Iris pigment epithelial cell (primary cell): ENCODE data around the gene CSDE1.

Experiments
- DNase-seq: peaks from one replicate; pipeline ENCODE4 v3.0.0-alpha.2; 2011; ENCODE audit warnings: low read depth

Gene CSDE1

GRCh38 chr1:114749835-114750234, 7.9 kb downstream of the CSDE1 start:
- no peak for DNase-seq

DNA sequence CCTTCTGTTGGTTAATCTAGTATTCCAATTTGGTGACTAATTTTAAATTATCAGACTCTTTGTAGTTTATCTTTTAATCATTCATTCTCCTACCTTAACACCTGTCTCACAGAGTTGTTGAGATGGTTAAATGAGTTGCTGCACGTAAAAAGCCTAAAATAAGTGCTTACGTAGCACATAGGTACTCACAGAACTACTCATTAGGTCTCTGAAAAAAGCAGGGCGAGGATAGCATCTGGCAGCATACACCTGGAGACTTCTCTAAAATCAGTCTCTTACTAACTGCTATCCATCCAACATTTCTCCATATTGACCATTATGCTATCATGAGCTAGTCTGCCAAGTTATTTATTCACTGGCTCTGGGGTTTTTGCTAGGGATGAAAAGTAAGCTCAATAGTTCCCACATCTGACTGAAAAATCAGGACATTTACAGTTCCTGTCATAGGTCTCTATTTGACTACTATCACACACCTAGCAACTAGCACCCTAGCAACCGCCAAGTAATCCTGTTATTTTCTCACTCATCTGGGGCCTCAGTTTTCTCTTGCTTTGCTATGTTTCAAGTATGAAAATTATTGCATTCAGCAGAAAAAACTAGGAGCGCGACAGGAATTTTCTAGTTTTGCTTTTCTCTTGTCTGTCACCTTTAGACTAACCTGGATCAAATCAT, 11.2 kb downstream of the CSDE1 start:
- DNase-seq = no peak

DNA sequence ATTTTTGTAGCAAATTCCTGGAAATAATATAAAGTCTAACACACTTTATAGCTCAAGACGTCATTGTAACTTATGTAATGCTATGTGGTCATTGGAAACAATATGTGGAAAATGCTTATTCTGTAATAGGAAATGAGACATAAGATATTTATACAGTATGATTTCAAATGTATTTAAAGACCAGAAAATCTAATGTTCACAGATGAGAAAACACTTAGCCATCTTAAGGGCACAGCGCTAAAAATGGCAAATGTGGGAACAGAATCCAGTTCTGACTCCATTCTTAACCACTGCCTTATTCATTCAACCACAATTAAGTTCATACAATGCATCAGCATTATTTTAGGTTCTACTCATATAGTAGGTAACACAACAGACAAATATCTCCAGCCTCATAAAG, 12.5 kb downstream of the CSDE1 start:
- DNase-seq = peak; percentile 16

- DNase-seq = no peak
Measured at GRCh38 chr1:114741963-114742746, 15.6 kb downstream of the CSDE1 start.

DNA sequence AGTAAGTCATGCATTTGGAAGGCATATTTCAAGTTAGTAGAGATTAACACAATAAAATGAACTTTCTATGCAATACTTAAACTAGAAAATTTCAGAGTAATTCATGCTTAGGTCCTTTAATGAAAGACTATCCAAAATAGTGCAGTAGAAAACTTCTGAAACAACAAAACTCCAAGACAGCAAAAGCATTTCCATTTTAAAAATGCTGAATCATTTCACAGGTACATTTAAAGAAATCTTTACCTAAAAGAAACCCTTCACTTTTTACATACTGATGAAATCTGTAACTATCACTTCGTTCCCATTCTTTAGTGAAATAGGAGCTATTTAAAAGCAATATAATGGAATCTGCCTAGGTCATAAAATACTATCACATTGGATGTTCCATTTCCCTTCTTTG, 17.5 kb downstream of the CSDE1 start:
- no peak for DNase-seq

GRCh38 chr1:114737314-114737849, 20.4 kb downstream of the CSDE1 start:
- DNase-seq = no peak

GRCh38 chr1:114735479-114735878, 22.3 kb downstream of the CSDE1 start:
- DNase-seq = no peak

DNA sequence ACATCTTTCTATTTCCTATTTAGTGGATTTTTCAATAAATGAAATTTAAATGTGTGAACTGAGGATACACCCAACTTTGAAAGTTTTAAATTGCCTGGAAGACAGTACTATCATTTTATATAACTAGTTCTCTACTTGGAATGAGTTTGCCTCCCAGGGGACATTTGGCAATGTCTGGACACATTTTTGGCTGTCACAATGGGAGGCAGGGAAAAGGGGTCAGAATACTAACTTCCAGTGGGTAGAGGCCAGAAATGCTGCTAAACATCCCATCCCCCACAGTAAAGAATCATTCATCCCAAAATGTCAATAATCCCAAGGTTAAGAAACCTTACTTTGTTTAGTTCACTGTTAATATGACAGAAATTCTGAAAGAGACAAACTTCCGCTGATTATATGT, 28.0 kb downstream of the CSDE1 start:
- no peak for DNase-seq

- DNase-seq = no peak
Measured at GRCh38 chr1:114728553-114728952, 29.2 kb downstream of the CSDE1 start.

DNA sequence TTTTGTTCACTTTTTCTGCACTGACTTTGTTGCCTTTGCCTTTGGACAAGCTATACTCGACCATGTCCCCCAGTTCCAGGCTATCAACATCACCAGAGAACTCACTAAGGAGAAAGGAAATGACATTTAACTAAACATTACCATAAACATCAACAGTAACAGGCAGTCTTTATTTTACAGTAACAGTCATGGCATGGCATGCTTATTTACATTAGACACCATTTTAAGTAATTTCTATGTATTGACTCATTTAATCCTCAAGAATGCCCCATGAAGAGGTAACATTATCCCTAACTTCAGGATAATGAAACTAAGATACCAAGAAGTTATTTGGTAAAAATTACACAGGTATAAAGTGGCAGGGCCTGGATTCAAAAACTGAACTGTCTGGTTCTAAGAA, 32.6 kb downstream of the CSDE1 start:
- peak; percentile 13 for DNase-seq

DNA sequence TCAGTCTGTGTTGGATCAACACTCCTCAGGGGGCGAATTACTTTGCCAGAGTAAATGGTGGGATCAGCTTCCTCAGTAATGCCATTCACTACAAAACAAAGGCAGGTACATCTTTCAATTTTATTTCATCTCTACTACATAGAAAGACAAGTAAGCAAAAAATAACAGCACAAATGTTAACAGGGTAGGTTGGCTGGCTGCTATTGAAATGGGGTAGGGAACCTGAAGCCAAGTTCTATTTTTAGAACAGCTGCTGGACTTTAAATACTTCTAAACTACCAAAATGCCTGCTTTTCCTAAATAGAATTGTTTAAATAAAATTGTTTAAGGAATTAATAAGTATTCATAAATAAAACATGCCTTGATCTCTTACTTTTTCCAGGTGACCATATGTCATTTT, 33.9 kb downstream of the CSDE1 start:
- DNase-seq = no peak

GRCh38 chr1:114723457-114723856, 34.3 kb downstream of the CSDE1 start:
- no peak for DNase-seq

DNA sequence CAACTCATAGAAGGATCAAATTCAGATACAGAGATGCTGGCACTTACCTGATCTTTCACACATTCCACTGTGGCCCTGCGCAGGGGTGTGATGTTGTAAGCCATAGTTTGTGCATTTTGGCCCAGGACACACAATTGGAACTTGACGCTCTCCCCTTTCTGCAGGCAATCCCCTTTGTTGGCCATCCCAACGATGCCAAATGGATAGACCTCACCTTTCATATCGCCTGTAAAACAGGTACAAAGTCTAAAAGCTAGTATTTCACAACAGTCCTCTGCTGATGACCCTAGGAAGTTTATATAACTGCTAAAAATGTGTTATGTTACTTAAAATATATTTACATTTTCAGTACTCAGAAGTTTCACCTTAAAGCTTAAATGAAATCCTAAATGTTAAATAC, 37.3 kb downstream of the CSDE1 start:
- no peak for DNase-seq

- peak; percentile 13 for DNase-seq
Measured at GRCh38 chr1:114719424-114719787, 38.4 kb downstream of the CSDE1 start.

DNA sequence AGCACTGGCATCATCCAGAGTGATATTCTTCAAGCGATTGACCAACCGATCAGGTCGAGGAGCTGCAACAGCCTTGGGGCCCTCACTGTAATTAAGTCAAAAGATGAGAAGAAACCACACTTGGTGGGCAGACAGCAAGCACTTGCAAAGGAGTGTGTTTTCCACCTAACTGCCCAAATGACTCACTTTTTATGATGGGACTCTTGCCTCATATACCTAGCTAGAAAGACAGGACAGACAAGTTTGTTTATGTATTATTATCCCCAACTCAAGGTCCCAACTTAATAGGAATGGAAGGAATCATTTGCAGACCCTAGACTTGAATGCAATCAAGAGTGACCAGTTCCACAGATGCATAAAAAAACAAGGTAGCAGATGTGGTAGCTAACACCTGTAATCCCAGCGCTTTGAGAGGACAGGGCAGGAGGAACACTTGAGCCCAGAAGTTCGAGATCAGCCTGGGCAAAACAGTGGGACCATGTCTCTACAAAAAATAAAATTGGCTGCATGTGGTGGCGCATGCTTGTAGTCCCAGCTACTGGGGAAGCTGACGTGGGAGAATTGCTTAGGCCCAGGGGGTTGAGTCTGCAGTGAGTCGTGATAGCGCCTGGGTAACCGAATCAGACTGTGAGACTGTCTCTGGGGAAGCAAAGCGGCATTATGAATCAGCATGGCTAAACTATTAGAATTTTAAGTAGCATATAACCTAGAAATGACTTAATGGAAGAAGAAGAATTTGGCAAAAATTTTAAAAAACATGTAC, 38.9 kb downstream of the CSDE1 start:
- DNase-seq = peak; percentile 62

DNA sequence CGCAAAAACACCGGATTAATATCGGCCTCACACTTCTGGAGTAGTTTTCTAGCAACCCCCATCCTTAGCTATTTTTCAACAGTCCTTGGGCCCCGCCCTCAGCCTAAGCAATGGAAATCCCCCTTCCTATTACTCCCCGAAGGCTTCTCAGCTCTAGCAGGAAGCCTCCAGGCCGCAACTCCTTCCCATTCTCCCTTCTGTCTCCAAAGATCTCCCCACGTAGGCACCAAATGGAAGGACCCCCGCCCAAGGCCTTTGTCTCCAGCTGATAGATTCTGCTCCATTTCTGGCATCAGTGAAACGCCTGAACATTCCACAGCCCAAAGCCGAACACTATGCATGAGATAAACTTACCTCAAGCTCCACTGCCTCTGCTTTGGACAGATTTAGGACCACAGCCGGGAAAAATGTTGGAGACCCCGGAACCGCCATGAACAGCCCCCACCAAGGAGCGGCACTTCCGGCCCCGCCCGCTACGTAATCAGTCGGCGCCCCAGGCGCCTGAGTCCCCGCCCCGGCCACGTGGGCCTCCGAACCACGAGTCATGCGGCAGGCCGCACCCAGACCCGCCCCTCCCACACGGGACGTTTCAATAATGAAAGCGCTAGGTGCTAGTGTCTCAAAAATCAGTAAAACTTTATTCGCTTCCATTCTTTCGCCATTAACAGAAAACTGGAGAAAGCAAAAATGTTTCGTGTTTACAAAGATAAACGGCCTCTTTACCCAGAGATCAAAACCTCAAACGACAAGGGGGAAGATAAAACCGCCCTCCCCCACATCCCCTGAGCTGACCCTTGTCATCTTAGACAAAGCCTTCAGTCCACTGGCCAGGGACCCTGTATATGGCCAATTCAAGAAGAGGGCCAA, 41.2 kb downstream of the CSDE1 start, which contains the start of gene NRAS:
NRAS (minus strand) TSS at position 468 of the 867 bp plus-strand sequence. CDS start 611 bp downstream, outside the sequence.
- DNase-seq = peak; percentile 93

- no peak for DNase-seq
Measured at GRCh38 chr1:114715952-114716303, 41.9 kb downstream of the CSDE1 start.

- DNase-seq = no peak
Measured at GRCh38 chr1:114712977-114713376, 44.8 kb downstream of the CSDE1 start.

GRCh38 chr1:114710360-114710759, 47.4 kb downstream of the CSDE1 start:
- no peak for DNase-seq

GRCh38 chr1:114707604-114708003, 50.2 kb downstream of the CSDE1 start:
- no peak for DNase-seq

- peak; percentile 25 for DNase-seq
Measured at GRCh38 chr1:114703242-114703641, 54.5 kb downstream of the CSDE1 start.

GRCh38 chr1:114702737-114703136, 55.0 kb downstream of the CSDE1 start:
- no peak for DNase-seq
